Femur (tissue), 1 donor: Measurements from ENCODE around the gene MMS19.

Experiments used
- DNase-seq: peaks from one replicate; pipeline ENCODE4 v3.0.0-alpha.2; 2017

The MMS19 gene

GRCh38 chr10:97412891-97413304, 85.3 kb downstream of the MMS19 start:
- no peak for DNase-seq

- DNase-seq, result no peak
These were observed 86.8 kb downstream of the MMS19 start for GRCh38 chr10:97411406-97411805.

- DNase-seq, result no peak
These were observed 89.7 kb downstream of the MMS19 start for GRCh38 chr10:97408496-97408992.
